ENCODE measurements around the gene TMEM218.
"Not testable (repeated sequence)": the region's sequence is repeated elsewhere in the genome, so short reads cannot be mapped to it uniquely, and the experiment has no call there.

Gene TMEM218

GRCh38 chr11:125090151-125090550, 21.3 kb downstream of the TMEM218 start:
- not testable (repeated sequence) for DNase-seq (ENCODE audit: low spot score)

- not testable (repeated sequence) for DNase-seq (ENCODE audit: low spot score)
Measured at GRCh38 chr11:125089481-125089880, 21.9 kb downstream of the TMEM218 start.

- DNase-seq (ENCODE audit: low spot score), result no peak
Measured at GRCh38 chr11:125088576-125089455, 22.6 kb downstream of the TMEM218 start.

- no peak for DNase-seq (ENCODE audit: low spot score)
Measured at GRCh38 chr11:125088123-125088522, 23.3 kb downstream of the TMEM218 start.

- no peak for DNase-seq (ENCODE audit: low spot score)
Measured at GRCh38 chr11:125086633-125087296, 24.7 kb downstream of the TMEM218 start.

- no peak for DNase-seq (ENCODE audit: low spot score)
Measured at GRCh38 chr11:125085301-125086081, 25.9 kb downstream of the TMEM218 start.

- DNase-seq (ENCODE audit: low spot score), result no peak
Measured at GRCh38 chr11:125084761-125085231, 26.6 kb downstream of the TMEM218 start.

GRCh38 chr11:125084057-125084416, 27.4 kb downstream of the TMEM218 start:
- no peak for DNase-seq (ENCODE audit: low spot score)

GRCh38 chr11:125083312-125084056, 27.9 kb downstream of the TMEM218 start:
- no peak for DNase-seq (ENCODE audit: low spot score)

- DNase-seq (ENCODE audit: low spot score), result no peak
Measured at GRCh38 chr11:125082611-125083311, 28.7 kb downstream of the TMEM218 start.

- DNase-seq (ENCODE audit: low spot score), result no peak
Measured at GRCh38 chr11:125082040-125082439, 29.4 kb downstream of the TMEM218 start.

- DNase-seq (ENCODE audit: low spot score), result no peak
Measured at GRCh38 chr11:125081098-125081798, 30.2 kb downstream of the TMEM218 start.

- DNase-seq (ENCODE audit: low spot score), result no peak
Measured at GRCh38 chr11:125080531-125080911, 30.9 kb downstream of the TMEM218 start.

- DNase-seq (ENCODE audit: low spot score), result no peak
Measured at GRCh38 chr11:125079878-125080530, 31.4 kb downstream of the TMEM218 start.

- DNase-seq (ENCODE audit: low spot score), result no peak
Measured at GRCh38 chr11:125079151-125079877, 32.1 kb downstream of the TMEM218 start.

- no peak for DNase-seq (ENCODE audit: low spot score)
Measured at GRCh38 chr11:125078516-125079140, 32.8 kb downstream of the TMEM218 start.

GRCh38 chr11:125078016-125078415, 33.4 kb downstream of the TMEM218 start:
- DNase-seq (ENCODE audit: low spot score), result no peak

- no peak for DNase-seq (ENCODE audit: low spot score)
Measured at GRCh38 chr11:125076378-125076945, 35.0 kb downstream of the TMEM218 start.

Data from CD4-positive, alpha-beta T cell treated with Interleukin-2 at 100 ng/mL for 4 hours (primary cell).